GM18511 (cell line): ENCODE measurements around the gene OSTF1.
A peak's percentile ranks its signal among the peaks of the same experiment; 100 is the strongest.

Experiments
- ATAC-seq: cut with Tn5 transposase; IDR thresholded peaks from one replicate; pipeline ENCODE4 v1.9.1; 2021; ENCODE audit warnings: mild to moderate bottlenecking, moderate library complexity; ENCODE audit not compliant: unreplicated experiment

The OSTF1 gene

GRCh38 chr9:75084081-75084672 lies 4.1 kb upstream of the OSTF1 start:
- ATAC-seq = no peak

GRCh38 chr9:75085640-75086039 lies 2.7 kb upstream of the OSTF1 start:
- no peak for ATAC-seq

GRCh38 chr9:75086541-75087288 lies 1.6 kb upstream of the OSTF1 start:
- no peak for ATAC-seq

GRCh38 chr9:75087289-75087823 lies 958 bp upstream of the OSTF1 start:
- peak; percentile 36 for ATAC-seq

- ATAC-seq = peak; percentile 46
Observed at GRCh38 chr9:75088646-75089372, 495 bp downstream of the OSTF1 start.

- ATAC-seq = no peak
Observed at GRCh38 chr9:75089373-75089766, 1.1 kb downstream of the OSTF1 start.

GRCh38 chr9:75090579-75090978 lies 2.3 kb downstream of the OSTF1 start:
- ATAC-seq = no peak

- ATAC-seq = no peak
Observed at GRCh38 chr9:75092766-75093165, 4.5 kb downstream of the OSTF1 start.

GRCh38 chr9:75096796-75097195 lies 8.5 kb downstream of the OSTF1 start:
- ATAC-seq = no peak

- ATAC-seq = no peak
Observed at GRCh38 chr9:75101004-75101588, 12.8 kb downstream of the OSTF1 start.

- no peak for ATAC-seq
Observed at GRCh38 chr9:75102177-75102790, 14.0 kb downstream of the OSTF1 start.

- no peak for ATAC-seq
Observed at GRCh38 chr9:75104607-75105006, 16.3 kb downstream of the OSTF1 start.

- ATAC-seq = no peak
Observed at GRCh38 chr9:75105019-75105540, 16.8 kb downstream of the OSTF1 start.

GRCh38 chr9:75105841-75106240 lies 17.5 kb downstream of the OSTF1 start:
- no peak for ATAC-seq

GRCh38 chr9:75106857-75107256 lies 18.5 kb downstream of the OSTF1 start:
- ATAC-seq = no peak

- no peak for ATAC-seq
Observed at GRCh38 chr9:75108571-75108970, 20.3 kb downstream of the OSTF1 start.

GRCh38 chr9:75109210-75109839 lies 21.0 kb downstream of the OSTF1 start:
- ATAC-seq = no peak

GRCh38 chr9:75111019-75111622 lies 22.8 kb downstream of the OSTF1 start:
- no peak for ATAC-seq

GRCh38 chr9:75112789-75113188 lies 24.5 kb downstream of the OSTF1 start:
- ATAC-seq = no peak

GRCh38 chr9:75116306-75116705 lies 28.0 kb downstream of the OSTF1 start:
- ATAC-seq = no peak
